NCI-H146 (cell line): Measurements from ENCODE around the gene RGS12.

Experiments
- DNase-seq: peaks from one replicate; lab custom pipeline; 2025; lab: John Stamatoyannopoulos, UW

The RGS12 gene

GRCh38 chr4:3330707-3331106 lies 37.9 kb downstream of the RGS12 start:
- no peak for DNase-seq

GRCh38 chr4:3331511-3332394 lies 38.9 kb downstream of the RGS12 start:
- no peak for DNase-seq

- DNase-seq: no peak
These were observed 39.7 kb downstream of the RGS12 start for GRCh38 chr4:3332498-3332897.

GRCh38 chr4:3334316-3334715 lies 41.5 kb downstream of the RGS12 start:
- DNase-seq: no peak

GRCh38 chr4:3335385-3335784 lies 42.6 kb downstream of the RGS12 start:
- no peak for DNase-seq

GRCh38 chr4:3335982-3336381 lies 43.2 kb downstream of the RGS12 start:
- DNase-seq: no peak

GRCh38 chr4:3336382-3337356 lies 43.8 kb downstream of the RGS12 start:
- DNase-seq: no peak

GRCh38 chr4:3337357-3337732 lies 44.5 kb downstream of the RGS12 start:
- DNase-seq: no peak

- DNase-seq: no peak
These were observed 45.0 kb downstream of the RGS12 start for GRCh38 chr4:3337811-3338210.

- no peak for DNase-seq
These were observed 45.6 kb downstream of the RGS12 start for GRCh38 chr4:3338321-3338838.

GRCh38 chr4:3338976-3339531 lies 46.2 kb downstream of the RGS12 start:
- DNase-seq: no peak

- DNase-seq: no peak
These were observed 46.8 kb downstream of the RGS12 start for GRCh38 chr4:3339577-3339976.

GRCh38 chr4:3340038-3340699 lies 47.3 kb downstream of the RGS12 start:
- no peak for DNase-seq

- peak; percentile 30 for DNase-seq
These were observed 47.9 kb downstream of the RGS12 start for GRCh38 chr4:3340700-3341083.

GRCh38 chr4:3341760-3342159 lies 48.9 kb downstream of the RGS12 start:
- no peak for DNase-seq

- DNase-seq: peak; percentile 67
These were observed 49.5 kb downstream of the RGS12 start for GRCh38 chr4:3342182-3342854.
